HEK293T (cell line): Measurements from ENCODE around the gene PRDM16.

Experiments
- CTCF ChIA-PET: fragments of 350-600 bp; formaldehyde crosslinking; extraction: SDS; loops from one replicate; lab custom pipeline; 2021; ENCODE audit warnings: antibody characterized with exemption, inconsistent platforms; lab: Yijun Ruan, JAX
- POLR2A ChIA-PET: fragments of 350-600 bp; formaldehyde crosslinking; extraction: SDS; loops from one replicate; lab custom pipeline; 2020; ENCODE audit warnings: antibody characterized with exemption, inconsistent platforms; lab: Yijun Ruan, JAX
- DNase-seq: peaks from one replicate; pipeline ENCODE4 v3.0.0; 2012; ENCODE audit warnings: mixed read lengths; ENCODE audit errors: extremely low spot score
- ARNT ChIP-seq: fragments of 450-650 bp; IDR thresholded peaks from 2 replicates; pipeline ENCODE4 v1.6.1; 2017; ENCODE audit warnings: mild to moderate bottlenecking
- BHLHE40 ChIP-seq: fragments of 450-650 bp; IDR thresholded peaks from 2 replicates; pipeline ENCODE4 v1.6.1; 2016; ENCODE audit warnings: mild to moderate bottlenecking, moderate library complexity, borderline replicate concordance
- CTBP1 ChIP-seq: fragments of 450-650 bp; IDR thresholded peaks from 2 replicates; pipeline ENCODE4 v1.6.1; 2016; ENCODE audit warnings: borderline replicate concordance
- ELF4 ChIP-seq: fragments of 450-650 bp; IDR thresholded peaks from 2 replicates; pipeline ENCODE4 v1.6.1; 2017; ENCODE audit warnings: antibody characterized with exemption
- FOXA1 ChIP-seq: fragments of 450-650 bp; IDR thresholded peaks from 2 replicates; pipeline ENCODE4 v1.6.1; 2016; ENCODE audit warnings: mild to moderate bottlenecking
- FOXK2 ChIP-seq: fragments of 450-650 bp; IDR thresholded peaks from 2 replicates; pipeline ENCODE4 v1.6.1; 2016; ENCODE audit warnings: mild to moderate bottlenecking
- FOXM1 ChIP-seq: fragments of 450-650 bp; IDR thresholded peaks from 2 replicates; pipeline ENCODE4 v1.6.1; 2017; ENCODE audit warnings: mild to moderate bottlenecking, borderline replicate concordance
- HDGF ChIP-seq: fragments of 450-650 bp; IDR thresholded peaks from 2 replicates; pipeline ENCODE4 v1.6.1; 2017; ENCODE audit warnings: antibody characterized with exemption, borderline replicate concordance
- L3MBTL2 ChIP-seq: fragments of 450-650 bp; conservative IDR thresholded peaks from 2 replicates; pipeline ENCODE4 v1.6.1; 2016; ENCODE audit warnings: mild to moderate bottlenecking
- LEF1 ChIP-seq: fragments of 450-650 bp; IDR thresholded peaks from 2 replicates; pipeline ENCODE4 v1.6.1; 2017; ENCODE audit warnings: mild to moderate bottlenecking, borderline replicate concordance
- NFRKB ChIP-seq: fragments of 450-650 bp; IDR thresholded peaks from 2 replicates; pipeline ENCODE4 v1.6.1; 2016; ENCODE audit warnings: mild to moderate bottlenecking, moderate library complexity
- SP1 ChIP-seq: fragments of 450-650 bp; IDR thresholded peaks from 2 replicates; pipeline ENCODE4 v1.6.1; 2017
- SUZ12 ChIP-seq: fragments of 450-650 bp; IDR thresholded peaks from 2 replicates; pipeline ENCODE4 v1.6.1; 2016; ENCODE audit warnings: mild to moderate bottlenecking
- TARDBP ChIP-seq: fragments of 450-650 bp; IDR thresholded peaks from 2 replicates; pipeline ENCODE4 v1.6.1; 2016
- ZNF384 ChIP-seq: fragments of 450-650 bp; IDR thresholded peaks from 2 replicates; pipeline ENCODE4 v1.6.1; 2016
- TF ChIP-seq, protein P1 (sequence below): fragments of 450-650 bp; IDR thresholded peaks from 2 replicates; pipeline ENCODE4 v1.6.1; 2016

PRDM16 gene

DNA sequence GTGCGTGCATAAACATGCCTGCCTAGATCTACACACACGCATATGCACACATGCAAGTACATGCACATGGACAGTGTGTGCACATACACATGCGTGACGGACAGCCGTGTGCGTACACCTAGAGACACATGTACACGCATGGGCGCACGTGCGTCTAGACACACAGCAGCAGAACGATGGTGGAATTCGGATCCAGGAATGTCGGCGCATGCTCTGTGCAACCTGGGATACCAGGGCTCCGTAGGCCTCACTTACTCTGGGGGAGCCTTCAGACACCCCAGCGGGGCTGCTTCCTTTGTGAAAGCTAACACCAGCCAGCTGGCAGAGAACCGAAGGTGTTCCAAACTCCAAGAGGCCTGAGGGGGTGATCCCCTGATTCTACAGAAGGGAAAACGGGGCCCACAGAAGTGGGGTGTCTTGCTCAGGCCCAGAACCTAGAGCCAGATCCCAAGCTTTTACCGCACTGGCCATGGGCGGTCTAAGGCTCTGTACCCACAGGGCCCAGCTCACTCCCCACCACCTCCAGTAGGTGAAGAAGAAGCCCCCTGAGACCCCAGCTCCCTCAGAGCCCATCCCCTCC, 358.0 kb downstream of the PRDM16 start:
- TF ChIP-seq FOXK2 (no peak), SUZ12 (no peak), FOXM1 (no peak), LEF1 (no peak), CTBP1 (no peak), HDGF (no peak), ELF4 (no peak), NFRKB (no peak)
- POLR2A ChIA-PET: no interaction called here
- CTCF ChIA-PET: no interaction called here
- no peak for DNase-seq

DNA sequence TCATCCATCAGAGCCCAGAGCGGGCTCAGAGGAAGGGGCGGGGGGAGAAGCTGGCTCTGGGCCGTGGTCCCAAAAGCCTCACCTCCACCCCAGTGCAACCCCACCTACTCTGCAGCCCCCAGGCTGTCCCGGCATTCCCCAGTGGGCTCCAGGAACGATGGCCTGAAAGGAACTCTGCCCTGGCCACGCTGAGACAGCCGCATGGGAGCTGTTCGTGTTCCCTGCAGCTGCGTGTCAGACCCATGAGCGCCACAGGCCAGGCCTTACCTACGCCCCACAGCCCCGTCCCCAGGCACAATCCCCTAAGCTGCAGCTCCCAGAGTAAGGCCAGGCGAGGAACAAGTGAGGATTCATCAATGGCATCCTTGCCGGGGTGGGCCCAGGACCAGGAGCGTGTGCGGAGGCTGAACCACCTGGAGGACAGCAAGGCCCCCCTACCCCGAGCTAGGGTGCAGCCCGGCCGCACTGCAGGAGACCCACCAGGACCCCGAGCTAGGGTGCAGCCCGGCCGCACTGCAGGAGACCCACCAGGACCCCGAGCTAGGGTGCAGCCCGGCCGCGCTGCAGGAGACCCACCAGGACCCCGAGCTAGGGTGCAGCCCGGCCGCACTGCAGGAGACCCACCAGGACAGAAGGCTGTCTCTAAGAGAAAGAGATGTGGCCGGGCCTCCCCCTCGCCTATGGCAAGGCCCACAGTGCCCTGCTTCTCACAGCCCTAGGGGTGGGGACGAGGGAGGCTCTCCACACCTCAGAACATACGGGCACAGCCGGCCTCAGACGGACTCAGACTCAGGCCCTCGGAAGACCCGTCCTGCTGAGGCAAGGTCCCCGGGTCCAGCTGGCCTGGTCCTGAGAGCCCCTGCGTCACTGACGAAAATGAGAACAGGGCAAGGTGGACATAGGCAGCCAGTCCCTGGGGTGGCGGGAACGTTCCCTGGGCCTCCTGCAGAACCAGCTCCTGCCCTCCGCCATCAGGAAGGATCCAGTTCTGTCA, 359.0 kb downstream of the PRDM16 start:
- no peak for DNase-seq
- TF ChIP-seq NFRKB: no peak
- TF ChIP-seq SUZ12: no peak
- no peak for TF ChIP-seq TARDBP
- TF ChIP-seq ELF4: no peak
- TF ChIP-seq FOXK2: no peak
- TF ChIP-seq ARNT: no peak
- no peak for TF ChIP-seq BHLHE40
- TF ChIP-seq LEF1: no peak
- TF ChIP-seq L3MBTL2: no peak
- TF ChIP-seq ZNF384: no peak
- no peak for TF ChIP-seq FOXA1
- no peak for TF ChIP-seq HDGF
- TF ChIP-seq, protein P1, sequence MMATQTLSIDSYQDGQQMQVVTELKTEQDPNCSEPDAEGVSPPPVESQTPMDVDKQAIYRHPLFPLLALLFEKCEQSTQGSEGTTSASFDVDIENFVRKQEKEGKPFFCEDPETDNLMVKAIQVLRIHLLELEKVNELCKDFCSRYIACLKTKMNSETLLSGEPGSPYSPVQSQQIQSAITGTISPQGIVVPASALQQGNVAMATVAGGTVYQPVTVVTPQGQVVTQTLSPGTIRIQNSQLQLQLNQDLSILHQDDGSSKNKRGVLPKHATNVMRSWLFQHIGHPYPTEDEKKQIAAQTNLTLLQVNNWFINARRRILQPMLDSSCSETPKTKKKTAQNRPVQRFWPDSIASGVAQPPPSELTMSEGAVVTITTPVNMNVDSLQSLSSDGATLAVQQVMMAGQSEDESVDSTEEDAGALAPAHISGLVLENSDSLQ: no peak
- TF ChIP-seq SP1: no peak
- TF ChIP-seq FOXM1: no peak
- ChIA-PET CTCF (no interaction called here), POLR2A (no interaction called here)

DNA sequence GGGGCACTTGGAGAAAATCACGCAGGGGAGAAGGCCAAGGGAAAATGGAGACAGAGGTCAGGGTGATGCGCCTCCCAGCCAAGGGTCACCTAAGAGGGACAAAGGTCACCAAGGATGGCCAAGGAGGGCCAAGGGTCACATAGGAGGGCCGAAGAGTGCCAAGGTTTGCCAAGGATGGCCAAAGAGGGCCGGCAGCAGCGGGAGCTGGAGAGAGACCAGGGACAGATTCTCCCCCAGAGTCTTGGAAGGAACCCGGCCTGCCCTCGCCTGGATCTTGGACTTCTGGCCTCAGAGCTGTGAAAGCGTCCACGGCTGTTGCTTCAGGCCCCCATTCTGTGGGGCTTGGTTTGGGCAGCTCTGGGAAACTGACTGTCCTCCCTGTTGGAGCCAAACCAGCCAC, 359.9 kb downstream of the PRDM16 start:
- CTCF ChIA-PET: no interaction called here

DNA sequence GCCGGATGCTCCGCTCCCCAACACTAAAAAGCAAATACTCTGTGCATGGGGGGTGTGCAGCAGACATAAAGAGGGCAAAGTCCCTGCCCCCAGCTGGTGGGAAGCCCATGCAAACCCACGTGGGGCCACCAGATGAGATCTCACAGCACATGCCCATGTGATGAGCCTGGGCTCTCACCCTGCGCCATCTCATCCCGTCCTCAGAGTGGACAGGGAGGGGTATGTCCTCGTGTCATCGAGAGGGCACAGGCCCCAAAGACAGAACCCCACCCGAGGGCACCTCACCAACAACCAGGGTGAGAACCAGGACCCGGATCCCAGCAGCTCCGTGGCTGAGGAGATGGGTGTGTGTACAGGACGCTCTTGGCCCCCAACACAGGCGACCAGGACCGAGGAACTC, 360.3 kb downstream of the PRDM16 start:
- no peak for DNase-seq
- ChIA-PET CTCF (no interaction called here), POLR2A (no interaction called here)
- TF ChIP-seq NFRKB (no peak), SP1 (no peak), FOXK2 (no peak), BHLHE40 (no peak)

More for the DNA sequence above, 359.9 kb downstream of the PRDM16 start:
- DNase-seq: no peak
- no peak for TF ChIP-seq BHLHE40
- no peak for TF ChIP-seq SP1
- POLR2A ChIA-PET: no interaction called here

DNA sequence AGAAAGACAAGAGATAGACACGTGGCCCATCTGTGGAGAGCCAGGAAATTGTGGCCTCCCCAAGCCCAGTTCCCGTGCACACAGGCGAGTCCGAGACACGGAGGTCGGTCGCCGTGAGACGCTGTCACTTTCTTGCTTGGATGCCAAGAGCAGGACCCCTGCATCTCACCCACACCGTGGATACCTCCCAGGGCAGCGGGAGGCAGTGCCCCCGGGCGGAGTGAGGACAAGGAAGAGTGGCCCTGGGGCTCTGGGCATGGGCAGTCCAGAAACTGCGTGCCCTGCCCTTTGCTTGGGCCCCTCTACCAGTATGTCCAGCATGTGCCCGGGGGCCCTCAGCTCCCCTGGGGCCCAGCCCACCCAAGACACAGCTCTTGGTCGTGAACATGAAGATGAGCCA, 360.8 kb downstream of the PRDM16 start:
- no peak for TF ChIP-seq HDGF
- no peak for DNase-seq
- ChIA-PET CTCF (no interaction called here), POLR2A (no interaction called here)

DNA sequence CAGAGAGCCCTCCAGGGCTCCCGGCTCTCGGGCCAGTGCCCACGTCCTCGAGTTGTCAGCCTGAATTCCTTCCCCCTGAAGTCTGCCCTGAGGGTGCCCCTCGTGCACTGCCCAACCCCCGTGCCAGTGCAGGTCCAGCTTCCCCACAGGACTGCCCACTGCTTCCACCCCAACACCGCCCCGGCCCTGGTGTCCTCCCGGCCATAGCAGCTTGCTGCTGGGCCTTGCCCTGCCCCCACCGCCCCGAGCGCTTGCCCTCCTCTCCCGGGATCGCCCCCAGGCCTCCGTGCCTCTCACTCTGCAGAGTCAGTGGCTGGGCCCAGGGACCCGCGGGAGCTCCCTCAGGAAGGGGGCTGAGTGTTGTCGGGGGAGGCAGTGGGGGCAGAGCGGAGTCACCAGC, 361.4 kb downstream of the PRDM16 start:
- POLR2A ChIA-PET: no interaction called here
- TF ChIP-seq SP1 (no peak), FOXM1 (no peak), SUZ12 (no peak), LEF1 (no peak), NFRKB (no peak), CTBP1 (no peak), BHLHE40 (no peak), L3MBTL2 (no peak), ZNF384 (no peak), ARNT (no peak), FOXK2 (no peak), HDGF (no peak), TARDBP (no peak), ELF4 (no peak), FOXA1 (no peak)
- TF ChIP-seq, protein P1: no peak
- CTCF ChIA-PET: no interaction called here

DNA sequence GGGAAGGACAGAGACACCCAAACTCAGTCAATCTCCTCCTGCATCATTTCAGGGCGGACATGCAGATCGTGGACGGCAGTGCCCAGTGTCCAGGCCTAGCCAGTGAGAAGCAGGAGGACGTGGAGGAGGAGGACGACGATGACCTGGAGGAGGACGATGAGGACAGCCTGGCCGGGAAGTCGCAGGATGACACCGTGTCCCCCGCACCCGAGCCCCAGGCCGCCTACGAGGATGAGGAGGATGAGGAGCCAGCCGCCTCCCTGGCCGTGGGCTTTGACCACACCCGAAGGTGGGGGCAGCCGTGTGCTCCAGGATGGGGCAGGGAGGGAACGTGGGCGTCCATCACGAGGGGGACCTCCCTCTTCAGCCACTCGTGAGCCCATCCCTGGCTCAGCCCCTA, 361.8 kb downstream of the PRDM16 start:
- ChIA-PET POLR2A (no interaction called here), CTCF (interaction anchor here (1.0 kb wide), 1 partner anchor 54 kb away, joined by 3 read pairs; no protein-coding TSS in a partner anchor)
- no peak for DNase-seq
- TF ChIP-seq FOXM1 (no peak), LEF1 (no peak), CTBP1 (no peak), ZNF384 (no peak)

More for the DNA sequence above, 361.4 kb downstream of the PRDM16 start:
- no peak for DNase-seq
